KG1 (cell line): ENCODE results near the gene GRM1.
"Not testable (repeated sequence)": the region's sequence is repeated elsewhere in the genome, so short reads cannot be mapped to it uniquely, and the experiment has no call there.

Experiments used
- DNase-seq: peaks from one replicate; lab custom pipeline; 2025; lab: John Stamatoyannopoulos, UW

GRM1 gene

DNA sequence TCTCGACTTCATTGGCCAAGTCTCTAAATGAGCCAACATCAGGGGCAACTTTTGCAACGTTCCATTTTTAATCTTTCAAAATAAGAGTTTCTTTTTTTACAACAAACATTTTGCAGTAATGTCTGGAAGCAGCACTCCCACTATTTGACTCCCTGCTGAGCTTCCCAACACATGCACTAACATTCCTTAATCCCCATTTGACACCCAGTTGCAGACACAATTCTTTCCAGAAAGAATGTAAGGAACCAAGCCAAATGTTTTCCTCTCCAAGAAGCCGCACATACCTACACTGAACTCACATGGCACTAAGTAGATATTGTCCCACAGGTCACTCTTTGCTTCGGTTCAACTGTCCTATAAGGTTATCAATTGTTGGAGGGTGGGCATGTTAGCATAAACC, 165.6 kb downstream of the GRM1 start:
- no peak for DNase-seq

DNA sequence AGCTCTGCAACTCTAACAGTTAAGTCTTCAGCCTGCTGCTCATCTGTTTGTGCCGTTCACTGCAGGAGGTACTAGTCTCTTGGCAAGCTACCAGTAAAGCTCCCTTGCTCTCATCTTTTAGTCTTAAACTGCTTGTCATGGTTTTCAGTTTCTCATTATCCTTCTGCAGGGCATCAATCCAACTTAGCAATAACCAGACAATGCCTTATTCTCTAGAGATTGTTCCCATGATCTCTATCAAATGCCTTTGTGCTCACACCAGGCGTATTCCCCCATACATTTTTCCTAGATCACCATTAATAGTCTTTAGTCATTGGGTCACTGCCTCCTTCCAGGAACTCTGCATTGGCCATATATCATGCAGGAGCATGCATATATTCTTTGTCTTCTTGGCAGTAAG, 171.3 kb downstream of the GRM1 start:
- no peak for DNase-seq

DNA sequence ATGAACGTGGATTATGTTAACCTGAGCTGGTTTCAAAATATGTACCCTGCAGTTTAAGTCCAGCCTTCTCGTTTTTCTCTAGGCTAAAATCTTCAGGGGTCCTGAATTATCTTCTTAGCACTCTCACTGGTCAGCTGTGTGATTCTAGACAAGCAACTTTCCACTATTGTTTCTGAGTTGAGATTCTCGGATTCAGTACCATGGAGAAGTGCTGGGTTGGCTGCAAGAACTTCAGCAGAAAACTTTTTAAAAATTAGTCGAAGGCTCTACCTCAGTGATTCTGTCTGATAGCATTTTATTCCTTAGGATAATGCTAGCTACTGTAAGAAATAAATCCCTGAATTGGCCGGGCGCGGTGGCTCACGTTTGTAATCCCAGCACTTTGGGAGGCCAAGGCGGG, 173.7 kb downstream of the GRM1 start:
- DNase-seq = no peak

DNA sequence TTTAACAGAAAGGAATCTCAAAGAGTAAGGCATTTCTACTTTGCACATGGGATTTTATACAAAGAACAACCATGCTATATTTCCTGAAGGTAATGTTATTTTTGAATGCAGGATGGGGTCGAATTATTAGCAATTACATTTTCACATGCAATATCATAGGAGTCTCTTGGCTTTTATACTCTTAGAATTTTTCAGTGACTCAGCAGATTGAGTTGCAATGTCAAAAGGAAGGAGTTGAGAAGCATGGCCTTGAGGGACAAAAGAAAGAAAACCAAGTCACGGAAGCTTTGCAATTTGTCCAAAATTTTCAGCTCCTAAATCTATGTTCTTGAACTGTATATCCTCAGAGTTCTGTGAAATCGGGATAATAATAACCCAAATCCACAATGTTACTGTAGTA, 181.1 kb downstream of the GRM1 start:
- no peak for DNase-seq

DNA sequence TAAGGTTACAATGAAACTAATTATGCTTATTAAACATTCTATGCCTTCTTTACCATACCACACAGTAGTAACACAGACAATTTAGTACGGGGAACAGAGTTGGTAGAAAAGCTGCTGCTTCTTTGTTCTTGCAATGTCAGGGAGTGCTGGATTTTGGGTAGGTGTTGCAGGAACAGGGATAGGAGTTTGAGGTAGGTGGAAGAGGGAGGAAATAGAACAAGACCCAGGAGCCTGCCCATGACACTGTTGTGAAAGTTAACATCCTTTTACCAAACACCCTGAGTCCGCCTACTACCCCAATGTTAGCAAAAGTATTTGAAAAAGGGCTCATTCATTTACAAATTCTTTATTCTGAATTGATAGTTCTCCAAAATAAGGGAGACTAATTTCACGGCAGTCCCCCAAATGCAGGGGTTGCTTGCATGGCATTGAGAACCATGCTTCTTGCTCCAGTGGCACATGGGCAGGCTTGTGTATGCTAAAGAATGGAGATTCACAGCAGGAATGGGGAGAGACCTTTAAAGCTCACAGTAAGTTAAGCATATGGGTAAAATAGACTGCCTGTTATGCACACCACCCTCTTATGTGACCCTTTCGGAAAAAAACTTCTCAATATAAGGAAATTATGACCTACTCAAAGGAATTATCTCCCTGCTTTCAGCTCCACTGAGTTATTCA, 181.7 kb downstream of the GRM1 start:
- no peak for DNase-seq

DNA sequence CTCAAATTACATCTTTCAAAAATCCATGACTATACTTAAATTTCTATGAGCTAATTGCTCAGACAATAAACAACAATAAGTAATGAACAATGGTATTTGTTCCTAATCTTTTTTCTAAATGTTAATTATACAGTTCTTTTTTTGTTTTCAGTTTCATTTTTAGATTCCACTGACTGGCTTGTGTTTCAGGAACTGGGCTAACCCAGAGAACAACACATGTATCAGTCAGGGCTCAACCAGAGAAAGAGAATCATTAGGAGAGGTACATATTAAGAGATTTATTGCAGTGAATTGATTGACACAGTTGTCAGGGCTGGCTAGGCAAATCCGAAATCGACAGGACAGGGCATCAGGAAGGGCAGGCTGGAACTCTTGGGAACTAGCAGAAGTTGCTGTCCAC, 182.8 kb downstream of the GRM1 start:
- DNase-seq = no peak

DNA sequence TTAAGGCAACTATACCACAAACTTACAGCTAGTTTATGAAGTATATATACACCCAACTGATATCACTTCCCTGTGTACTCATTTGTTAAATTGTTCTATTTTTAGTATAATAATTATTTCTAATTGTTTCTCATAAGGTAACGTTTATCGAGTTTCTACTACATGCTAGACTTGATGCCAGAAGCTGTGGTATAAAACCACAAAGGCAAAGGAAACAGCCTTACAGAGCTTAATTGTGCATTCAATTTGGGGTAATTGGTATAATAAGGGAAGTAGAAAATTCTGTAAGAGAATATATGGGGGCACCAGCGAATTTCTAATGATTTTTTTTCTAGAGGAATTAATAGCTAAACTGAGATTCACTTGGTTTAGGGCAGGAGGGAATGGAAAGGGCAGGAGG, 183.9 kb downstream of the GRM1 start:
- DNase-seq = no peak

DNA sequence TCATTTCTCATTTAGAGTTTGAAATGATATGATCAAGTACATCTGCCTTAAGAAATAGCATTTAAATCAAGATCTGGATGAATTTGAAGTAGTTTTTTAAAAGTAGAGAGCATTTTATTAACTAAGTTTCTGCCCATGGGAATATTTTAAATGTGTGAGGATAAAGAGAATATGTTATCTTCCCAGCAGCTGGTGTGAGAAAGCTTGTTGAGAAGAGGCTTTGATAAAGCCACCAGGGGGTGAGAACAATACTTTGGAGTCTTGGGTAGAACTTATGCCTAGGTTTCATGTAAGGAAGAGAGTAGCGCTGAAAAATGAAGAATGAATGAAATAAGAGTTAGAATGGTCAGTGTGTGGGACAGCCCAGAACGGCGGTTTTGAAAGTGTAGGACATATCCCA, 190.2 kb downstream of the GRM1 start:
- no peak for DNase-seq

DNA sequence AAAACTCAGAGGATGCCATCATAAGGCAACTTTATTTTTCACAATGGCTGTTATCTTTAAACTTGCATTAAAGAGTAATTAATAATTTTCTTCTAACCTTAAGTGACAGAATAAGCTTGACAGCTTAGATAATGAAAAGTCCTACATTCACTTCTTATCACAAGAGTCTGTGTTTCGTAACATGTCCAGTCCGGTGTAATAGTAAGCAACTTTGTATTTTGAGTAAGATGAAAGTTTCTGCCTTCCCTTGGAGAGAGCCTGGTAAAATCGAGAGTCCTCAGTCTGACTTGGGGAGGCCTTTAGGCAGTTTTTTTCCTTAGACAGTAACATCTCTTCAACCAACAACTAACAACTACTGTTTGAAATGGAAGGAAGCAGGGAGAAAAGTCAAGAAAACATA, 195.6 kb downstream of the GRM1 start:
- DNase-seq = no peak

DNA sequence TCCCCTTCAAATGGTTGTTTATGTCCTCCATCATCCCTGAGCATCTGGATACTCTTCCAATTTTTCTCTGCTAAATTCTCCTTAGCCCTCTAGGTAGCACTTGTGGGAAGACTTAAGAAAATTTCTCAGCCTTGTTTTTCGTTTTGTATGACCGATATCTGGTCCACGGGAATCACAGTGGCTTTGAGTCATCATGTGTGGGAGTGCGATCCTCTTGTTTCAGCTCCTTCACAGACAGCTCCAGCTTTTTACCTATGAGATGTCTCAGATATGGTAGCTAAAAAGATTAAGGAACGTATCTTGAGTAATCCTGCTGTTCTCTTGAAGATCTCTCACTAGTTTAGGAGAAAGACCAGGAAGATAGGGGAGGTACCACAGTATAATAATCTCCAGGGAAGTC, 196.1 kb downstream of the GRM1 start:
- no peak for DNase-seq

DNA sequence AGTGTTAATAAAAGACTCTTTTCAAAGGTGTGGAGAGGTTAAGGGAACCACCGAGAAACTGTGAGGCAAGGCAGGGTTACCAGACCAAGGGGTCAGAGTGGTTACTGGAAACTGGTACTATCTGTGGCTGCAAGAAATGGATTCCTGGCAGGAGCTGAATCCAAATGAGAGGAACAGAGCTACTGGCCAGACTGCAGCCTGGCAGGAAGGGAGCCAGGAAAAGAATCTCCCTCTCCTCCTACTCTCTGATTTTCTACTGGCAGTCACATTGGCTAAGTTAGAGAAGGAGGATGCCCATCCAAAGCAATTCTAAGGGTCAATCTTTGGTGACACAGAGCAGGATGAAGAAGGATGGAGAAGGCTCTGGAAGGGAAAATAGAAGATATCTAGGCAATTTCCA, 211.5 kb downstream of the GRM1 start:
- no peak for DNase-seq

DNA sequence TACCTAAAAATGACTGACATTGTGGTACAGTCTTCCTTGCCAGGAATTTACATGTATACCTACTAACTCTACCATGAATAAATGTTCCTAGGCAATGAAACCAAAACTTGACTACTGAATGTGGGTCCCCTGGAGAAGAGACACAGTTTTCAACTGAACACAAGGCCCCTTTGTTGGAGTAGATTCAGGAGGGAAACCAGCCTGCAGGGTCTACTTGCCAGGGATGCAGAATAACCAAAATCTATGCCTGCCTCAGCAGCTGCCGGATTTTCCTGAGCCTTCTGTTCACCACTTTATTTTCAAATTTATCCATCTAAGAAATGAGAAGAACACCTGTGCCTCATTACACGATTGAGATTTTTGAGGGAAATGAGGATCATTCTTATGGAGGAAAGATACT, 211.9 kb downstream of the GRM1 start:
- no peak for DNase-seq

DNA sequence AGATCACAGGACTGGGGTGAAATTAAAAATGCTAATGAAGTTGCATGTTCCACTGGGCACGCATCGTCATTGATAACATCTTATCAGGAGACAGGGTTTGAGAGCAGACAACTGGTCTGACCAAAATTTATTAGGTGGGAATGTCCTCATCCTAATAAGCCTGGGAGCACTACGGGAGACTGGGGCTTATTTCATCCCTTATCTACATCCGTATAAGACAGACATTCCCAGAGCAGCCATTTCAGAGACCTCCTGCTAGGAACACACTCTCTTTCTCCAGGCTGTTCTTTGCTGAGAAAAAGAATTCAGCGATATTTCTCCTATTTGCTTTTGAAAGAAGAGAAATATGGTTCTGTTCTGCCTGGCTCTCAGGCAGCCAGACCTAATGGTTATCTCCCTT, 214.8 kb downstream of the GRM1 start:
- not testable (repeated sequence) for DNase-seq

DNA sequence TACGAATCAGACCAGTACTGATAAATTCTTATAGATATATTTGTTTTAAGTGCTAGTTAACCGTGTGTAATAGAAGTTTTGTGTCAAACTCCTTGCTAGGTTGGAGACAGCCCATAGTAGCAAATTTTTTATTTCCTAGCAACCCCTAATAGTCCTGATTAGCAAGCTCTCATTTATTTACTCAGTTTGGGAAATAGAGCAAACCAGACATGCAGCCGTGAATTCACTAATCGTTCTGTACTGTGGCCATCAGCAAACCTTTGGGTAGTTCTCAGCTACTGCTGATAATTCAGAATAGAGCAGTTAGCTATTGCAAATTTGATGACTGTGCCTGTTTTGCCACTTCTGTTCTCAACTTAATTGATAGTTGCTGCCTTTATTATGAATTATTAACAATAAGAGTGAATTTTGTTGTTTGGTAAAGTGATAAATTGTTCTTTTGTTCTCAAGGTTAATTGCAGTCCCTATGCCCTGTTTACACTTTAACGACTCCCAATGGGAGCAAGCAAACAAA, 215.8 kb downstream of the GRM1 start:
- no peak for DNase-seq

DNA sequence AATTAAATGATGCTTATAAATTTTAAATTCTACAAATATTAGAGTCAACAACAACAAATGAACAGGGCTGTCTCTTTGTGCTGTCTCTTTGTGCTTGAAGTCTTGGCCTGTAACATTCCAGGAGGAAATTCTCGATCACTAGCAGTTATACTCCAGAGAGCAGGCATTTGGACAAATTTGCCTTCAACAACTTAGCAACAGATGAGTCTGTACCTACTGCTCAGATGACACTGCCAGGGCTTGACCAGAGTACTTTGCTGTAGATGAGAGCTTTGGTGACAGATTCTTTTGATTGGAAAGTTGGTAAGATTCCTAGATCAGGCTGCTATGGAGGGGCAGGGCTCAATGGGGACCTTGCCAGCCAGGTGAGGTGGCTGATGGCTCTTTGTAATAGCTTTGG, 217.2 kb downstream of the GRM1 start:
- DNase-seq = no peak

DNA sequence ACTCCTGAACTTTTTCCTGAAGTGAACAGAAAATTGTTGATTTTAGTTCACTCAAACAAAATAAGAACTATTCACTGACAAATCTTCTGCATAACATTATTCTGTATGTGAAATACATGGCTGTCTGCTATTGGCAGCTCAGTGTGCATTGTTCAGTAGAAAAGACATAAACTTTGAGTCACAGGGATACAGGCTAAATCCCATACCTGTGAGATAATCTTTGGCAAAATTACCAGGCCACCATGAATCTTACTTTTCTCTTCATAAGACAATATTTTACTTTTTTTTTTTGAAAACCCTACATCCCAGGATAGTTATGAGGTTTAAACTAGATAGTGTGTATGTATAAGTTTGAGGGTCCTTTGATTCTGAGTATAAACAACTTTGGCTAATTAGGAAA, 224.8 kb downstream of the GRM1 start:
- no peak for DNase-seq

DNA sequence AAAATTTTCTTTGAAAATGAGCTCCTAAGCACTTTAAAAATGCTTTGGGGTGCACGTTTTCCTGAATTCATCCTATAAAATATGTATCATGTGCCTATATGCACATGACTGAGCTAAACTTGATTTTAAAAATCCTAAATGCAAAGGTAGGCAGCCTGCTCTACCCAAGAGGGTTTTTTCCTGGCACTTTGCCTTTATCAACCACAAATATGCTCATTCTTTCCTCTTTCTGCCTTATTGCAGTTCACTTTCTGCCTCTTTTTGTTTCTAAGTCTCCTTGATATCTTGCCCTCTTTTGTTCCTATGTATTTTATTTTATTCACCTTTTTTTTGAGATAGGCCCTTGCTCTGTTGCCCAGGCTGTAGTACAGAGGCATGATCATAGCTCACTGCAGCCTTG, 229.3 kb downstream of the GRM1 start:
- no peak for DNase-seq

DNA sequence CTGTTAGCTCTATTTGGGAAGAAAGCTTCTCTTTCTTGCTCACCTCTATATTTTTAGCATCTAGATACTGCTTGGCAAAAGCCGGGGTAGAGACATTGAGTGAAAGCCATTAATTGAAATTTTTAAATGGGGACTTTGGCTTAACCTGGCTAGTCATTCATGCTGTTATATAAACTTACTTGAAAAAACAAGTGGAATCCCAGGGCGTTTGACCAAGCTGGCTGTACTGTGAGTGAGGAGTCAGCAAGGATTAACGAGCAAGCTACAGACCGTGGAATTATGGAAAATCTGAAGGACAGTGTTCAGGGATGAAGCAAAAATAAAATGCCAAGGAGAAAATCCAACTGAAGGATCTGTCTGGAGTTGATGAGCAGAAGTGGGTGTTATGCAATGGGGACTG, 232.0 kb downstream of the GRM1 start:
- DNase-seq = no peak

DNA sequence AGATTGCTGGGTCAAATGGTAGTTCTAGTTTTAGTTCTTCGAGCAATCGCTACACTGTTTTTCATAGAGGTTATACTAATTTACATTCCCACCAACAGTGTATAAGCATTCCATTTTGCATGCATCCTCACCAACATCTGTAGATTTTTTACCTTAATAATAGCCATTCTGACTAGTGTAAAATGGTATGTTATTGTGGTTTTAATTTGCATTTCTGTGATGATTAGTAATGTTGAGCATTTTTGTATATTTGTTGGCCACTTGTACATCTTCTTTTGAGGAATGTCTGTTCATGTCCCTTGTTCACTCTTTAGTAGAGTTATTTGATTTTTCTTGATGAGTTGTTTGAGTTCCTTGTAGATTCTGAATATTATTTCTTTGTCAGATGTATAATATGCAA, 236.2 kb downstream of the GRM1 start:
- DNase-seq = no peak

DNA sequence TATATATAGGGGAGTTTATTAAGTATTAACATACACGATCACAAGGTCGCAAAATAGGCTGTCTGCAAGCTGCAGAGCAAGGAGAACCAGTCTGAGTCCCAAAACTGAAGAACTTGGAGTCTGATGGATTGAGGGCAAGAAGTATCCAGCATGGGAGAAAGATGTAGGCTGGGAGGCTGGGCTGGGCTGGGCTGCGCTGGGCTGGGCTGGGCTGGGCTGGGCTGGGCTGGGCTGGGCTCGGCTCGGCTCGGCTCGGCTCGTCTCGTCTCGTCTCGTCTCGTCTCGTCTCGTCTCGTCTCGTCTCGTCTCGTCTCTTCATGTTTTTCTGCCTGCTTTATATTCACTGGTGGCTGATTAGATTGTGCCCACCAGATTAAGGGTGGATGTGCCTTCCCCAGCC, 238.6 kb downstream of the GRM1 start:
- DNase-seq = no peak

DNA sequence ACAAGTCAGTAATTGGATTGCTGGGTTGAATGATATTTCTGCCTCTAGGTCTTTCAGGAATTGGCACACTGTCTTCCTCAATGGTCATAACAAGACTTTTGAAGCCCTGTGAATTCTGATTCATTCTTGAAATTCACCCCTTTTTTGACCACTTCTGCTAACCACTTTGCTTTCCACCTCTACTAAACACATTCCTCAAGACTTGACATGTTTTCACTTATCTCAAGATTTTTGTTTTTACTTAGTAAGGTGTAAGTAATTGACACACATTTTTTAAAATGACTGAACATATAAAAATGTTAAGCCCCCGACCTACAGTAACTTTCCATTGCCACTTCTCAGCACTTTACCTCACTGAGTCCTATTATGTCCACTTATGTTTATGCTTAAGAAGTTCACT, 239.1 kb downstream of the GRM1 start:
- DNase-seq = no peak

DNA sequence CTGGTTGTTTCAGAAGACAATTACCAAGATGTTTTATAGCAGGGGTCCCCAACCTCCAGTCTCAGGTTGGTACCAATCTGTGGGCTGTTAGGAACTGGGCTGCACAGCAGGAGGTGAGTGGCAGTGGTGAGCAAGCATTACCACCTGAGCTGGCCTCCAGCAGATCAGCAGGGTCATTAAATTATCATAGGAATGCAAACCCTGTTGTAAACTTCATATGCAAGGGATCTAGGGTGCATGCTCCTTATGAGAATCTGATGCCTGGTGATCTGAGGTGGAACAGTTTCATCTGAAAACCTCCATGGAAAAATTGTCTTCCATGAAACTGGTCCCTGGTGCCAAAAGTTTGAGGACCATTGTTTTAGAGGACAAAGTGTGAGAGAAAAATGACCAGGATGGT, 240.6 kb downstream of the GRM1 start:
- no peak for DNase-seq

DNA sequence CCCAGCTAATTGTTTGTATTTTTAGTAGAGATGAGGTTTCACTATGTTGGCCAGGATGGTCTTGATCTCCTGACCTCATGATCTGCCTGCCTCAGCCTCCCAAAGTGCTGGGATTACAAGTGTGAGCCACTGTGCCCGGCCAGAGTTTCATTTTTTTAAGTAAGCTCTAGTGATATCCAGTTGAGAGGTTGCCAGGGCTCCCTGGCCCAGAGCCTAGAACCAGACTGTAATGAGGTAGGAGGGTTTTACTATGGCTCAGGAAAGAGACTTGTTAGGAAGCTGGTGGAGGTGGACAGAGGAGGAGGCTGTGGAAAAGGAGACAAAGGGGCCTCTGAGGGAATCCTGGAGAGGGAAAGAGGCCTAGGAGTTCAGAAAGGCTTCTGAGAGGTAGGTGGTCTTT, 242.3 kb downstream of the GRM1 start:
- DNase-seq = not testable (repeated sequence)

DNA sequence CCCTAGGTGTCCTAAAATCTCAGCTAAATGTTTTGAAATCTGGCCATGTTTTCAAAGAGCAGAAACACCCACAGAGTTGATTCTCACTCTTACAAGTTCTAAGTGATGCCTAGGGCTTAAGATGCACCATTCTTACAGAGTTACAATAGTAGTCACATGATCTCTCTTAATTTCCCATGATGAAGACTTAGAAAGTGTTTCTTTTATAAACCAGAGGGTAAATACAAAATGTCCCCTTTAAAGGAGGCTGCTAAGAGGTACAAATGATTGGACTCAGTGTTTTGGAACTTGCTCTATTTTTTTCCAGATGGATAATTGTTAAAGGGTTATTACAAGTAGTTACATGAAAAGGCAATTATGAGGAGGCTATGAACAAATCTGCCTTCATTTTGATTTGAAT, 244.6 kb downstream of the GRM1 start:
- DNase-seq = no peak

DNA sequence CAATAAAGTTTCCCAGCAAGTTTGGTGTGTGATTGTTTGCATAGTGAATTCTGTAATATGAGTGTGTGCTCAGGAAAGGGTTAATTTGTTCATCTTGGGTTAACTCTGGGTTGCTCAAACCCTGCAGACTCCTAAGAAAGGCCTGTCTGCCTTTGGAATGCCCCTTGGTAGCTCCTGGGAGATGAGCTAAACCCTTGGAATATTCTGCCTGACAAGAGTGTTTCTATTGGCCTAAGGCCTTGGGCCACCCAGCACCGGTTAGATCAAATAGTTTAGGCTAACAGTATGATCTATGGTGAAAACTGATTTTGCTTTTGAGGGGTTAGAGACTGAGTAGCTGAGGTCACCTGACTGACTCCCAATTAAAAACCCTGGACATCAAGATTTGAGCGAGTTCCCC, 248.3 kb downstream of the GRM1 start:
- DNase-seq = no peak
